Fibroblast of lung (primary cell): ENCODE measurements around the gene PCSK9. TPM values are rescaled to one million over a fixed set of nuclear protein-coding genes. Genes with fewer than 3 reads are reported as not detected.

ENCODE experiments used
- DNase-seq, 2 donors: peaks; one replicate each; pipeline versions ENCODE4 v3.0.0 to v3.0.0-alpha.2; 2010; ENCODE audit warnings: low read depth in 2 of 2
- H2AFZ ChIP-seq: 2 replicates; pipeline ENCODE4 v1.5.1; 2012; ENCODE audit warnings: low read length, control low read depth, inconsistent platforms
- H3K27ac ChIP-seq: 2 replicates; pipeline ENCODE4 v1.5.1; 2011; ENCODE audit warnings: low read length, control low read depth; ENCODE audit not compliant: insufficient read depth
- H3K27me3 ChIP-seq: 2 replicates; pipeline ENCODE4 v1.5.1; 2011; ENCODE audit warnings: mild to moderate bottlenecking, low read length; ENCODE audit not compliant: control insufficient read depth, insufficient read depth
- H3K36me3 ChIP-seq: 2 replicates; pipeline ENCODE4 v1.5.1; 2011; ENCODE audit warnings: low read length; ENCODE audit not compliant: control insufficient read depth, insufficient read depth
- H3K4me1 ChIP-seq: 2 replicates; pipeline ENCODE4 v1.5.1; 2011; ENCODE audit warnings: low read length; ENCODE audit not compliant: control insufficient read depth, insufficient read depth; ENCODE audit errors: extremely low read depth
- H3K4me2 ChIP-seq: 2 replicates; pipeline ENCODE4 v1.5.1; 2011; ENCODE audit warnings: low read length, control low read depth; ENCODE audit not compliant: insufficient read depth; ENCODE audit errors: extremely low read depth
- H3K4me3 ChIP-seq, 4 experiments: fragments of 200-600 bp in 1 of 4; sonication (generic) in 1 of 4; replicated peaks in 1 of 4; 2 replicates each; pipeline ENCODE4 v1.5.1; 2011 to 2016; ENCODE audit warnings: low read length in 4 of 4, low read depth in 3 of 4, mild to moderate bottlenecking in 3 of 4, control low read depth in 2 of 4, inconsistent platforms in 1 of 4, mixed read lengths in 1 of 4; ENCODE audit not compliant: insufficient read depth in 1 of 4; ENCODE audit errors: control extremely low read depth in 1 of 4
- H3K79me2 ChIP-seq: 2 replicates; pipeline ENCODE4 v1.5.1; 2012; ENCODE audit warnings: mild to moderate bottlenecking, low read length, inconsistent platforms; ENCODE audit not compliant: control insufficient read depth, insufficient read depth
- H3K9ac ChIP-seq: 2 replicates; pipeline ENCODE4 v1.5.1; 2011; ENCODE audit warnings: mild to moderate bottlenecking, low read length, control low read depth; ENCODE audit not compliant: insufficient read depth
- H3K9me3 ChIP-seq: 2 replicates; pipeline ENCODE4 v1.5.1; 2012; ENCODE audit warnings: low read depth, low read length; ENCODE audit not compliant: control insufficient read depth, insufficient read depth
- H4K20me1 ChIP-seq: 2 replicates; pipeline ENCODE4 v1.5.1; 2011; ENCODE audit warnings: low read length; ENCODE audit not compliant: control insufficient read depth, insufficient read depth; ENCODE audit errors: extremely low read depth
- CTCF ChIP-seq, 2 donors: IDR thresholded peaks in 1 of 2; conservative IDR thresholded peaks in 1 of 2; 1 replicate in 1 of 2; 2 replicates in 1 of 2; pipeline ENCODE4 v1.5.1; 2011 to 2012; ENCODE audit warnings: low read length in 2 of 2, control low read depth in 1 of 2, inconsistent platforms in 1 of 2, low read depth in 1 of 2, mild to moderate bottlenecking in 1 of 2
- EZH2 ChIP-seq: IDR thresholded peaks from 2 replicates; pipeline ENCODE4 v1.5.1; 2012; ENCODE audit warnings: low read length, control low read depth, mild to moderate bottlenecking; ENCODE audit errors: missing control alignments
- polyA plus RNA-seq, 2 donors: library from polyadenylated mRNA; depleted of rRNA in 1 of 2; stranded (reverse) in 1 of 2; unstranded in 1 of 2; fragments of >200 nt; gene quantifications; 2 replicates each; pipeline ENCODE4 v1.2.1, GENCODE V29; 2011 to 2012; ENCODE audit warnings: missing spikeins in 1 of 2
- total RNA-seq: library from RNA; depleted of rRNA; stranded (reverse); fragments of >200 nt; gene quantifications from 2 replicates; pipeline ENCODE4 v1.2.1, GENCODE V29; 2014

PCSK9 gene
- total and polyA plus RNA-seq, 2 donors (not counting 1 experiment from before 2014, with no cell fraction given), result 0.70 to 2.0 TPM

- Histone ChIP-seq H3K9me3 (no peaks in the 10 kb centered on the region), H3K4me1 (no peaks in the 10 kb centered on the region), H3K27me3 (peaks cover 2% of the 10 kb centered on the region), H4K20me1 (no peaks in the 10 kb centered on the region), H3K27ac (no peak overlapping the region), H3K4me2 (no peak overlapping the region), H2AFZ (no peak overlapping the region), H3K79me2 (no peaks in the 10 kb centered on the region), H3K36me3 (no peaks in the 10 kb centered on the region), H3K4me3 (no peak overlapping the region), H3K9ac (no peak overlapping the region)
- no peak for DNase-seq
- TF ChIP-seq EZH2 (no peak), CTCF (conservative IDR thresholded peaks at IDR 0.05 in 1 of 2, IDR thresholded peaks at IDR 0.05 in 1 of 2; ENCODE audit: low read depth in 1 of 2, low read length in 2 of 2) (no peak)
Measured at GRCh38 chr1:55061000-55061705, 21.8 kb downstream of the PCSK9 start.

GRCh38 chr1:55061706-55062321 is 22.5 kb downstream of the PCSK9 start:
- Histone ChIP-seq H3K27me3 (peaks cover 2% of the 10 kb centered on the region), H3K9ac (no peak overlapping the region), H2AFZ (no peak overlapping the region), H3K4me1 (no peaks in the 10 kb centered on the region), H3K79me2 (no peaks in the 10 kb centered on the region), H3K4me2 (no peak overlapping the region), H3K36me3 (peaks cover 4% of the 10 kb centered on the region), H3K4me3 (no peak overlapping the region), H3K9me3 (no peaks in the 10 kb centered on the region), H3K27ac (no peak overlapping the region), H4K20me1 (no peaks in the 10 kb centered on the region)
- no peak for DNase-seq
- no peak for TF ChIP-seq EZH2
- no peak for TF ChIP-seq CTCF (conservative IDR thresholded peaks at IDR 0.05 in 1 of 2, IDR thresholded peaks at IDR 0.05 in 1 of 2; ENCODE audit: low read depth in 1 of 2, low read length in 2 of 2)

GRCh38 chr1:55062801-55063576 is 23.6 kb downstream of the PCSK9 start:
- Histone ChIP-seq H3K4me1 (no peaks in the 10 kb centered on the region), H3K27me3 (peaks cover 2% of the 10 kb centered on the region), H3K9ac (no peak overlapping the region), H3K4me3 (no peak overlapping the region), H3K27ac (no peak overlapping the region), H3K4me2 (no peak overlapping the region), H3K79me2 (no peaks in the 10 kb centered on the region), H4K20me1 (no peaks in the 10 kb centered on the region), H3K9me3 (no peaks in the 10 kb centered on the region), H3K36me3 (peaks cover 10% of the 10 kb centered on the region), H2AFZ (no peak overlapping the region)
- no peak for DNase-seq
- no peak for TF ChIP-seq CTCF (conservative IDR thresholded peaks at IDR 0.05 in 1 of 2, IDR thresholded peaks at IDR 0.05 in 1 of 2; ENCODE audit: low read depth in 1 of 2, low read length in 2 of 2)
- no peak for TF ChIP-seq EZH2
